HEK293T (cell line): ENCODE measurements around the gene THRB.

Experiments used
- CTCF ChIA-PET: fragments of 350-600 bp; formaldehyde crosslinking; extraction: SDS; loops from one replicate; lab custom pipeline; 2021; ENCODE audit warnings: antibody characterized with exemption, inconsistent platforms; lab: Yijun Ruan, JAX
- POLR2A ChIA-PET: fragments of 350-600 bp; formaldehyde crosslinking; extraction: SDS; loops from one replicate; lab custom pipeline; 2020; ENCODE audit warnings: antibody characterized with exemption, inconsistent platforms; lab: Yijun Ruan, JAX
- DNase-seq: peaks from one replicate; pipeline ENCODE4 v3.0.0; 2012; ENCODE audit warnings: mixed read lengths; ENCODE audit errors: extremely low spot score
- ARNT ChIP-seq: fragments of 450-650 bp; IDR thresholded peaks from 2 replicates; pipeline ENCODE4 v1.6.1; 2017; ENCODE audit warnings: mild to moderate bottlenecking
- BHLHE40 ChIP-seq: fragments of 450-650 bp; IDR thresholded peaks from 2 replicates; pipeline ENCODE4 v1.6.1; 2016; ENCODE audit warnings: mild to moderate bottlenecking, moderate library complexity, borderline replicate concordance
- CTBP1 ChIP-seq: fragments of 450-650 bp; IDR thresholded peaks from 2 replicates; pipeline ENCODE4 v1.6.1; 2016; ENCODE audit warnings: borderline replicate concordance
- ELF4 ChIP-seq: fragments of 450-650 bp; IDR thresholded peaks from 2 replicates; pipeline ENCODE4 v1.6.1; 2017; ENCODE audit warnings: antibody characterized with exemption
- FOXA1 ChIP-seq: fragments of 450-650 bp; IDR thresholded peaks from 2 replicates; pipeline ENCODE4 v1.6.1; 2016; ENCODE audit warnings: mild to moderate bottlenecking
- FOXK2 ChIP-seq: fragments of 450-650 bp; IDR thresholded peaks from 2 replicates; pipeline ENCODE4 v1.6.1; 2016; ENCODE audit warnings: mild to moderate bottlenecking
- FOXM1 ChIP-seq: fragments of 450-650 bp; IDR thresholded peaks from 2 replicates; pipeline ENCODE4 v1.6.1; 2017; ENCODE audit warnings: mild to moderate bottlenecking, borderline replicate concordance
- HDGF ChIP-seq: fragments of 450-650 bp; IDR thresholded peaks from 2 replicates; pipeline ENCODE4 v1.6.1; 2017; ENCODE audit warnings: antibody characterized with exemption, borderline replicate concordance
- L3MBTL2 ChIP-seq: fragments of 450-650 bp; conservative IDR thresholded peaks from 2 replicates; pipeline ENCODE4 v1.6.1; 2016; ENCODE audit warnings: mild to moderate bottlenecking
- LEF1 ChIP-seq: fragments of 450-650 bp; IDR thresholded peaks from 2 replicates; pipeline ENCODE4 v1.6.1; 2017; ENCODE audit warnings: mild to moderate bottlenecking, borderline replicate concordance
- NFRKB ChIP-seq: fragments of 450-650 bp; IDR thresholded peaks from 2 replicates; pipeline ENCODE4 v1.6.1; 2016; ENCODE audit warnings: mild to moderate bottlenecking, moderate library complexity
- SP1 ChIP-seq: fragments of 450-650 bp; IDR thresholded peaks from 2 replicates; pipeline ENCODE4 v1.6.1; 2017
- SUZ12 ChIP-seq: fragments of 450-650 bp; IDR thresholded peaks from 2 replicates; pipeline ENCODE4 v1.6.1; 2016; ENCODE audit warnings: mild to moderate bottlenecking
- TARDBP ChIP-seq: fragments of 450-650 bp; IDR thresholded peaks from 2 replicates; pipeline ENCODE4 v1.6.1; 2016
- ZNF384 ChIP-seq: fragments of 450-650 bp; IDR thresholded peaks from 2 replicates; pipeline ENCODE4 v1.6.1; 2016
- TF ChIP-seq, protein P1 (sequence below): fragments of 450-650 bp; IDR thresholded peaks from 2 replicates; pipeline ENCODE4 v1.6.1; 2016

Gene THRB

DNA sequence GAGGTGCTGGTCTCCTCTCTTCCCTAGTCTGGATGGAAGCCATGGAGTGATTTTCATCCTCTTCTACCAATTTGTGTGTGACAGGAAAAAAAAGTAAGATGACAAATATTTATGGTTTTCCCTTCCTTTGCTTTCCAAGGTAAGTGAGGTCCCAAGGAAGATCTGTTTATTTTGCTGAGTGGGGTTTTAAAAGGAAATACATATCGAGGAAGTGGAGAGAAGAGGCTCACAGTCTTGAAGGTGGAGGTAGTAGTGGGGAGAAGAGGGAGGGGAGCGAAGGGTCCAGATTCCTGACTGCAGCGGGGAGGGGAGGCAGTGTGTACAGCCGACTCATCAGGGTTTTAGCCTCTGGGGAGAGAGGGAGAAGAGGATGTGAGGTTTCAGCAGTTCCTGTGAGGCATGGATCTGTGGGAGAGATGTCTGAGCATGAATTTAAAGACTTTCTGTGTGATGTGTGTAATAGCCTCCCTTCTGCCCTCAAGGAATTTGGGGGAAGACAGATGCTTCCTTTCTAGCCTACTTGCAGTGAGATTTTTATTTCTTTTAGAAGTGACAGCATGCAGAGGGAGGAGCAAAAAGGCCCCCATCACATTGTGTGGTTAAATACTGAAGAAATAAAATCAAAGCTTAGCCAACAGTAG is 272.4 kb downstream of the THRB start:
- CTCF ChIA-PET = no interaction called here
- POLR2A ChIA-PET = no interaction called here
- TF ChIP-seq LEF1 (no peak), ELF4 (no peak), FOXK2 (no peak), HDGF (no peak), SUZ12 (no peak), ARNT (no peak), NFRKB (no peak), CTBP1 (no peak), FOXM1 (no peak), FOXA1 (no peak), L3MBTL2 (no peak), TARDBP (no peak), BHLHE40 (no peak), ZNF384 (no peak), SP1 (no peak)
- TF ChIP-seq, protein P1, sequence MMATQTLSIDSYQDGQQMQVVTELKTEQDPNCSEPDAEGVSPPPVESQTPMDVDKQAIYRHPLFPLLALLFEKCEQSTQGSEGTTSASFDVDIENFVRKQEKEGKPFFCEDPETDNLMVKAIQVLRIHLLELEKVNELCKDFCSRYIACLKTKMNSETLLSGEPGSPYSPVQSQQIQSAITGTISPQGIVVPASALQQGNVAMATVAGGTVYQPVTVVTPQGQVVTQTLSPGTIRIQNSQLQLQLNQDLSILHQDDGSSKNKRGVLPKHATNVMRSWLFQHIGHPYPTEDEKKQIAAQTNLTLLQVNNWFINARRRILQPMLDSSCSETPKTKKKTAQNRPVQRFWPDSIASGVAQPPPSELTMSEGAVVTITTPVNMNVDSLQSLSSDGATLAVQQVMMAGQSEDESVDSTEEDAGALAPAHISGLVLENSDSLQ = no peak
- no peak for DNase-seq

DNA sequence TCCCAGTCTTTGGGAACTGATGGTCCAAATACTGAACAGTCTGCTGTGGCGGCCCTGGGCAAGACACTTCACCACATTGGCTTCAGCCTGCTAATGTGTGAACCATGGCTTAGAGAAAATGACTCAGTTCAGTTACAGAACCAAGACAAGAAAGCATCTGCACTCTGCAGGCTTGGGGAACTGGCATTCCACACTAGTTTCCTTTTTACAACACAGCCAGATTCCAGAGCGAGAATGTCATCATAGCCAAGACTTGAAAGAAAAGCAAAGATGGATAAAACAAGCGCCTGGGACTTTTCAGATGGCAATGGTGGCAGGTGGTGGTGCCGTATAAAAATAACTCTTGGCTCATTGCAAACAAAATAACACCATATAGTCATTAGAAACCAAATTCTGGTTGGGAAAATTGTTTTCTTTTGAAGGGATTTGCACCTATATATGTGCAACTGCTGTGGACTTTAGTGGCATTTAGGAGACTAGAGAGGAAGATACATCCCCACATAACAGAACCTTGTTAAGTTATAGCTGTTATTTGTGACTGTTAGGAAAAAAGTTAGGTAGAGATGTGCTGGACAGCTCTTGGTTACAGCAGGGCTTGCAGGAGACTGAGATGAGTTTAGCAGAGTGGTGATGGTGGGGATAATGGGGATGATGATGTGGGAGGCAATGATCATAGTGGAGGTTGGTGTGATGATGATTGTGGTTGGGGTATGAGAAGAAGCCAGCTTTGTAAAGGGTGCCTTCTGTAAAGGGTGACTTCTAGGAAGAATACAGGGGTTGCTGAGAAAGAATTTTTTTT is 273.6 kb downstream of the THRB start:
- ChIA-PET POLR2A (no interaction called here), CTCF (interaction anchor here (0.7 kb wide), 1 partner anchor 276 kb away, joined by 3 read pairs; no protein-coding TSS in a partner anchor)
- TF ChIP-seq CTBP1 (no peak), ARNT (no peak), SUZ12 (no peak), ELF4 (no peak), NFRKB (no peak), LEF1 (no peak), HDGF (no peak), FOXA1 (no peak), TARDBP (no peak), ZNF384 (no peak), BHLHE40 (no peak), FOXK2 (no peak), FOXM1 (no peak), SP1 (no peak), L3MBTL2 (no peak)
- TF ChIP-seq, protein P1 = no peak
- no peak for DNase-seq

DNA sequence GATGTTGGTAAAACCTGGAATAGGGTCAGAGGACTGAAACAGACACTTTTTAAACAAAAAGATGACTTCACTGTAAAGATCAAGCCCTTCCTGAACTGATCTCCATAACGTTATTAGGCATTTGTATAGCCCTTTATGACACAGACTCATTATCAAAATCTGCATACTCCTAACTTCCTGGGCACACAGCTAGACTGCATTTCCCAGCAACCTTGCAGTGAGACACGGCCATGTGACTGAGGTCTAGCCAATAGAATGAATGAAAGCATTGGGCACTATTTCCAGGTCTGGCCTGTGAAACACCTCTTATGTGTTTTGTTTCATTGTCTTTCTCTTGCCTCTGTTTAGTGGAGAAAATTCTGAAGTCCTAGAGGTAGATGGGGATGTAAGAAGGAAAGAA is 279.1 kb downstream of the THRB start:
- no peak for TF ChIP-seq CTBP1
- no peak for TF ChIP-seq FOXA1
- no peak for TF ChIP-seq SUZ12
- TF ChIP-seq LEF1 = no peak
- no peak for TF ChIP-seq HDGF
- ChIA-PET CTCF (no interaction called here), POLR2A (no interaction called here)
- no peak for DNase-seq

DNA sequence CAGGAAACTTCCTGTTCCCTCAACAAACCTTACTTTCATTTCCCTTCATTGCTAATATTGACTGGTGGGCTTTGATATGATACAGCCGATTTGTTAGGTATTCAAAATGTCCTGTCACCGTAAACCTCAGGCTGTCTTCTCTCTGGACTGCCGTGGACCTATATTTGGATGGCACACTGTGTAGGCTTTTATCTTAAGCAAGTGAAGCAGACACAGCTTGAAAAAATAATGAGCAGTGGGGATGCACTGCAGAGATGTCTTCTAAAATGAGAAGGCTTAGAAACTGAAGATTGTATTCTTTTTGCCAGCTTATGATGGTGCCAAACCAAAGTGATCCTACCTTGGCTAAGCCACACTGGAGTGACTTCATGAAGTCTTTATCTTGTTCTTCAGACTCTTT is 283.3 kb downstream of the THRB start:
- ChIA-PET CTCF (no interaction called here), POLR2A (no interaction called here)
- TF ChIP-seq NFRKB (no peak), L3MBTL2 (no peak), LEF1 (no peak), SUZ12 (no peak)
- TF ChIP-seq, protein P1 = no peak
- no peak for DNase-seq

DNA sequence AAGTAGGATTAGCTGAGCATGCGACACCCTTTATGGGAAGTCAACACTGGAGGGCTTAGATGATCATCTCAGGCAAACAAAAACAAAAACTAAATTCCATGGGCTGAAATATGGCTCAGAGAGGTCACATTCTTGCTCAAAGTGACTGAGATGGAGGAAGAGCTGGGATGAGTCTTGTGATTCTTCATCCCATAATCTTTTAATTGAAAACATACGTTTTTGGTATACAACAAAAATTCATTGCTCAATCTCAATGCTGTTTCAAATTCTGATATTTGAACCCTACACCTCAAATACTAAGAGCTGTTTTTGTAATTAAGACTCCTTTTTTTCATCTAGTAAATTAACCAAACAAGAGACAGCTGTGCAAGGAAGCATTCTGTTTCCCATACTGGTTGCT is 292.6 kb downstream of the THRB start:
- no peak for DNase-seq
- ChIA-PET CTCF (interaction anchor here (1.6 kb wide), 1 partner anchor 16 kb away, joined by 3 read pairs; no protein-coding TSS in a partner anchor), POLR2A (no interaction called here)
- no peak for TF ChIP-seq FOXM1
- no peak for TF ChIP-seq SP1
- TF ChIP-seq HDGF = no peak
- TF ChIP-seq LEF1 = no peak
- no peak for TF ChIP-seq FOXK2
- TF ChIP-seq SUZ12 = no peak
- TF ChIP-seq BHLHE40 = no peak
- TF ChIP-seq, protein P1 = no peak
- TF ChIP-seq ARNT = no peak
- no peak for TF ChIP-seq ELF4
- TF ChIP-seq TARDBP = no peak
- no peak for TF ChIP-seq ZNF384
- TF ChIP-seq L3MBTL2 = no peak
- no peak for TF ChIP-seq CTBP1
- no peak for TF ChIP-seq FOXA1
- no peak for TF ChIP-seq NFRKB
